HS-5 (cell line): Measurements from ENCODE around the gene CXorf58.
"Not testable (repeated sequence)": the region's sequence is repeated elsewhere in the genome, so short reads cannot be mapped to it uniquely, and the experiment has no call there.

Experiments
- DNase-seq: peaks from one replicate; pipeline ENCODE4 v3.0.0-alpha.2; 2012; ENCODE audit warnings: low read depth

The CXorf58 gene

DNA sequence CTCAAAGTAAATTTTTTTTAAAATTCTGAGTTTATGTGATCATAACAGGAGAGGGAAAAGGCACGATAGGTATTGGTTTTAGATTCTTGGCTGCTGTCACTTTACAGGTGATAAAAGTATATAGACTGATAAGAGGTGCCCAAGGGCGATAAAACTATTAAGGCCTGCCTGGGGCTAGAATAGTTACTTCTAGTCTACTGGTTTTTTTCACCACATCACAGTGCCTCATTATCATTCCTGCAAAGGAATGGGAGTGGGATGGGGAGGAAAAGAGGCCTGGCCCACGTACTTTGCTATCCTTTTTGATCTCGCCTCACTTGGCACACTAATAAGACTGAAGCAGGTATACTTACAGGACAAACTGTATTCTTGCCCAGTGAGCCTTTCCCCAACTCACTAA lies 46.6 kb downstream of the CXorf58 start:
- DNase-seq, result no peak

- no peak for DNase-seq
Measured at GRCh38 chrX:23959781-23960180, 52.0 kb downstream of the CXorf58 start.

GRCh38 chrX:23964191-23964590 lies 56.4 kb downstream of the CXorf58 start:
- DNase-seq, result no peak

- not testable (repeated sequence) for DNase-seq
Measured at GRCh38 chrX:23965630-23966029, 57.8 kb downstream of the CXorf58 start.

DNA sequence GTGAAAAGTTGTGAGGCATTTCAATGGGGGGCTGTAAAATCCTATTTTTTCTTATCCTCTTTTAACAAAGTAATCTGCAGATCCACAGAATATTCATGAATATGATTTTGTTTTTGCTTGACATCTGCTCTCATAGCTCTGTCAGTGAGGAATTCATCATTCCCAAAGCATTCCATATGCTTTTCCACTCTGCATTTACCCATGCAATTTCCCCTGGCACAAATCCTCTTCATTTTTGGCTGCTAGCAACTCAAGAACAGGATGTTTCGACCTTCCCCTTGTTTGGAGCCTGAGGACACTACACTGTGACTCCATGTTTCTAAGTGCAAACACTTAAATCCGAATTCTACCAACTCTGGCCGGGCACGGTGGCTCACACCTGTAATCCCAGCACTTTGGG lies 70.7 kb downstream of the CXorf58 start:
- DNase-seq, result no peak

GRCh38 chrX:23980011-23980441 lies 72.2 kb downstream of the CXorf58 start:
- DNase-seq, result no peak

DNA sequence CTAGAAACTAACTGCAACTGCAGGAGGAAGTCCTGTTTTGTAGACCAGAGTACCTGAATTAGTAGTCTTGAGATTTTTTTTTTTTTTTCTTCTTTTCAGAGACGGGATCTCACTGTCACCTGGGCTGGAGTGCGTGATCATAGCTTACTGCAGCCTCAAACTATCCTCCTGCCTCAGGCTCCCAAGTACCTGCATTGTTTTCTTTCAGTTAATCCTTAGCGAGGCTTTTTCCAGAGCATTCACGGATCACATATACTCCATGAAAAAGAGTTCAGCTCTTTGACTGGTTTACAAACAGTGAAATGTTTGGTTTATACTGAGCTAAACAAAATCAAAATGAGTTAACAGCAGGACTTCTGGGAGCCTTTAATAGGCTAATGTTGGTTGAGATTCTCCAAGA lies 73.4 kb downstream of the CXorf58 start:
- DNase-seq, result no peak

DNA sequence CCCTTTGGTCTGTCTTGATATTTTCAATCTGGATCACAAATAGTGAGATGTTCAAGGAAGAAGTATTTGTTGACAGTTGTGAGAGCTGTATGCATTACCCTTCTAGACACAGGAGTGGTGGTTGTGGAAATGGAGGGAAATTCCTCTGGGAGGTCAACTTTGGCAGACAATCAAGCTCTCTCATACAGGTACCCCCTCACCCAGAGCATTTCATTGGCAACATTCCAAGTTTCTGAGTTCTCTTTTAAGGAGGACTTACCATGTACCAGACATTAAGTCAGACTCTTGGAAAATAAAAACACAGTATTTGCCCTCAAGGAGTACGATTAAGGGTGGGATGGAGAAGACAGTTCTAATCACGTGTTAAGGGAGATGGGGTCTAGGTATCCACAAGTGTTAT lies 73.9 kb downstream of the CXorf58 start:
- DNase-seq, result no peak

DNA sequence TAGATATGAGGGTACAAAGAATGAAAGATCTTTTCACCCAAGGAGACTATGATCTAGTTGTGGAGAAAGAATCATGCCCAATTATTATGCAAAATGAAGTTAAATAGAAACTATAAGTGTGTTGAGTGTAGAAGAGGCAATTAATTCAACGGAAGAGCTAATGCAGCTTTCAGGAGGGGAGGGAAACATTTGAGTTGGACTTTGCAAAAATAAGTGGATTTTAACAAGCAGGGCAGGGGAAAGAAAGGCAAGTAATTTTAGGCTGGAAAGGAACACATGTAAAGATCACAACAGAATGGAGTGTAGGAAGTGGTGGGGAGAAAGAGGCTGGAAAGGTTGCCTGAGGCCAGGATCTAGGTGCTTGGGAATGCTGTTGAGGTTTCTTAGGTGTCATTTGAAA lies 75.1 kb downstream of the CXorf58 start:
- DNase-seq, result no peak
